HEK293 (cell line): ENCODE results near the gene CYTH4.
"Not testable (repeated sequence)": the region's sequence is repeated elsewhere in the genome, so short reads cannot be mapped to it uniquely, and the experiment has no call there.

Source experiments
- KLF1 ChIP-seq: fragments of 450-650 bp; formaldehyde crosslinking; IDR thresholded peaks from 2 replicates; pipeline ENCODE4 v1.5.1; 2016; ENCODE audit warnings: missing biosample characterization, missing genetic modification characterization
- TCF7L2 ChIP-seq: IDR thresholded peaks from 2 replicates; pipeline ENCODE4 v1.6.1; 2011; ENCODE audit warnings: low read depth, mild to moderate bottlenecking, inconsistent platforms, low read length, moderate library complexity, borderline replicate concordance
- ZFP41 ChIP-seq: fragments of 450-650 bp; formaldehyde crosslinking; IDR thresholded peaks from 2 replicates; pipeline ENCODE4 v1.5.1; 2016; ENCODE audit warnings: missing biosample characterization, missing genetic modification characterization, borderline replicate concordance
- ZNF133 ChIP-seq: fragments of 450-650 bp; formaldehyde crosslinking; IDR thresholded peaks from 2 replicates; pipeline ENCODE4 v1.5.1; 2016; ENCODE audit warnings: missing biosample characterization, missing genetic modification characterization
- ZNF239 ChIP-seq: fragments of 450-650 bp; formaldehyde crosslinking; IDR thresholded peaks from 2 replicates; pipeline ENCODE4 v1.5.1; 2016; ENCODE audit warnings: missing biosample characterization, missing genetic modification characterization
- ZNF24 ChIP-seq: fragments of 450-650 bp; formaldehyde crosslinking; IDR thresholded peaks from 2 replicates; pipeline ENCODE4 v1.5.1; 2016; ENCODE audit warnings: missing biosample characterization, missing genetic modification characterization
- ZNF274 ChIP-seq, 2 experiments: fragments of 200-500 bp in 1 of 2; fragments of 450-650 bp in 1 of 2; sonication (Bioruptor generic) in 1 of 2; formaldehyde crosslinking in 1 of 2; IDR thresholded peaks; 2 replicates each; pipeline versions ENCODE4 v1.5.1 to v1.6.1; 2014 to 2016; ENCODE audit warnings: borderline replicate concordance in 1 of 2, inconsistent platforms in 1 of 2, low read length in 1 of 2, missing biosample characterization in 1 of 2, missing genetic modification characterization in 1 of 2
- ZNF561 ChIP-seq: fragments of 450-650 bp; IDR thresholded peaks from 2 replicates; pipeline ENCODE4 v1.5.1; 2018; ENCODE audit warnings: missing biosample characterization, missing genetic modification characterization, borderline replicate concordance
- TF ChIP-seq, protein P1 (sequence below): fragments of 450-650 bp; formaldehyde crosslinking; IDR thresholded peaks from 2 replicates; pipeline ENCODE4 v1.5.1; 2016; ENCODE audit warnings: missing biosample characterization, missing genetic modification characterization
- TF ChIP-seq, protein P2 (sequence below): fragments of 450-650 bp; formaldehyde crosslinking; IDR thresholded peaks from 2 replicates; pipeline ENCODE4 v1.5.1; 2016; ENCODE audit warnings: missing biosample characterization, missing genetic modification characterization
- TF ChIP-seq, protein P3 (sequence below): fragments of 450-650 bp; formaldehyde crosslinking; IDR thresholded peaks from 2 replicates; pipeline ENCODE4 v1.5.1; 2016; ENCODE audit warnings: missing biosample characterization, missing genetic modification characterization

DNA sequence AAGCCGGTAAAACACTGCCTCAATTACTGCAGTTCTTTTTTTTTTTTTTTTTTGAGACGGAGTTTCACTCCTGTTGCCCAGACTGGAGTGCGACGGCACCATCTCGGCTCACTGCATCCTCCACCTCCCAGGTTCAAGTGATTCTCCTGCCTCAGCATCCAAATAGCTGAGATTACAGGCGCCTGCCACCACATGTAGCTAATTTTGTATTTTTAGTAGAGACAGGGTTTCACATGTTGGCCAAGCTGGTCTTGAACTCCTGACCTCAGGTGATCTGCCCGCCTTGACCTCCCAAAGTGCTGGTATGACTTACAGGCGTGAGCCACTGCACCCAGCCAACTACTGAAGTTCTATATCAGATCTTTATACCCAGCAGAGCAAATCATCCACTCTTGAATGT lies 30.5 kb upstream of the CYTH4 start:
- not testable (repeated sequence) for TF ChIP-seq ZNF239 (tag by site-specific recombination); ZFP41 (tag by site-specific recombination); ZNF133; TCF7L2; ZNF274 (IDR thresholded peaks at IDR 0.05; ENCODE audit: low read length); ZNF274 (tag by site-specific recombination; IDR thresholded peaks at IDR 0.05; ENCODE audit: borderline replicate concordance); ZNF561 (tag by site-specific recombination); ZNF24 (tag by site-specific recombination); KLF1 (tag by site-specific recombination)
- TF ChIP-seq, protein P1, sequence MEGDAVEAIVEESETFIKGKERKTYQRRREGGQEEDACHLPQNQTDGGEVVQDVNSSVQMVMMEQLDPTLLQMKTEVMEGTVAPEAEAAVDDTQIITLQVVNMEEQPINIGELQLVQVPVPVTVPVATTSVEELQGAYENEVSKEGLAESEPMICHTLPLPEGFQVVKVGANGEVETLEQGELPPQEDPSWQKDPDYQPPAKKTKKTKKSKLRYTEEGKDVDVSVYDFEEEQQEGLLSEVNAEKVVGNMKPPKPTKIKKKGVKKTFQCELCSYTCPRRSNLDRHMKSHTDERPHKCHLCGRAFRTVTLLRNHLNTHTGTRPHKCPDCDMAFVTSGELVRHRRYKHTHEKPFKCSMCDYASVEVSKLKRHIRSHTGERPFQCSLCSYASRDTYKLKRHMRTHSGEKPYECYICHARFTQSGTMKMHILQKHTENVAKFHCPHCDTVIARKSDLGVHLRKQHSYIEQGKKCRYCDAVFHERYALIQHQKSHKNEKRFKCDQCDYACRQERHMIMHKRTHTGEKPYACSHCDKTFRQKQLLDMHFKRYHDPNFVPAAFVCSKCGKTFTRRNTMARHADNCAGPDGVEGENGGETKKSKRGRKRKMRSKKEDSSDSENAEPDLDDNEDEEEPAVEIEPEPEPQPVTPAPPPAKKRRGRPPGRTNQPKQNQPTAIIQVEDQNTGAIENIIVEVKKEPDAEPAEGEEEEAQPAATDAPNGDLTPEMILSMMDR (tag by site-specific recombination): not testable (repeated sequence)
- TF ChIP-seq, protein P2, sequence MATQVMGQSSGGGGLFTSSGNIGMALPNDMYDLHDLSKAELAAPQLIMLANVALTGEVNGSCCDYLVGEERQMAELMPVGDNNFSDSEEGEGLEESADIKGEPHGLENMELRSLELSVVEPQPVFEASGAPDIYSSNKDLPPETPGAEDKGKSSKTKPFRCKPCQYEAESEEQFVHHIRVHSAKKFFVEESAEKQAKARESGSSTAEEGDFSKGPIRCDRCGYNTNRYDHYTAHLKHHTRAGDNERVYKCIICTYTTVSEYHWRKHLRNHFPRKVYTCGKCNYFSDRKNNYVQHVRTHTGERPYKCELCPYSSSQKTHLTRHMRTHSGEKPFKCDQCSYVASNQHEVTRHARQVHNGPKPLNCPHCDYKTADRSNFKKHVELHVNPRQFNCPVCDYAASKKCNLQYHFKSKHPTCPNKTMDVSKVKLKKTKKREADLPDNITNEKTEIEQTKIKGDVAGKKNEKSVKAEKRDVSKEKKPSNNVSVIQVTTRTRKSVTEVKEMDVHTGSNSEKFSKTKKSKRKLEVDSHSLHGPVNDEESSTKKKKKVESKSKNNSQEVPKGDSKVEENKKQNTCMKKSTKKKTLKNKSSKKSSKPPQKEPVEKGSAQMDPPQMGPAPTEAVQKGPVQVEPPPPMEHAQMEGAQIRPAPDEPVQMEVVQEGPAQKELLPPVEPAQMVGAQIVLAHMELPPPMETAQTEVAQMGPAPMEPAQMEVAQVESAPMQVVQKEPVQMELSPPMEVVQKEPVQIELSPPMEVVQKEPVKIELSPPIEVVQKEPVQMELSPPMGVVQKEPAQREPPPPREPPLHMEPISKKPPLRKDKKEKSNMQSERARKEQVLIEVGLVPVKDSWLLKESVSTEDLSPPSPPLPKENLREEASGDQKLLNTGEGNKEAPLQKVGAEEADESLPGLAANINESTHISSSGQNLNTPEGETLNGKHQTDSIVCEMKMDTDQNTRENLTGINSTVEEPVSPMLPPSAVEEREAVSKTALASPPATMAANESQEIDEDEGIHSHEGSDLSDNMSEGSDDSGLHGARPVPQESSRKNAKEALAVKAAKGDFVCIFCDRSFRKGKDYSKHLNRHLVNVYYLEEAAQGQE (tag by site-specific recombination): not testable (repeated sequence)
- TF ChIP-seq, protein P3, sequence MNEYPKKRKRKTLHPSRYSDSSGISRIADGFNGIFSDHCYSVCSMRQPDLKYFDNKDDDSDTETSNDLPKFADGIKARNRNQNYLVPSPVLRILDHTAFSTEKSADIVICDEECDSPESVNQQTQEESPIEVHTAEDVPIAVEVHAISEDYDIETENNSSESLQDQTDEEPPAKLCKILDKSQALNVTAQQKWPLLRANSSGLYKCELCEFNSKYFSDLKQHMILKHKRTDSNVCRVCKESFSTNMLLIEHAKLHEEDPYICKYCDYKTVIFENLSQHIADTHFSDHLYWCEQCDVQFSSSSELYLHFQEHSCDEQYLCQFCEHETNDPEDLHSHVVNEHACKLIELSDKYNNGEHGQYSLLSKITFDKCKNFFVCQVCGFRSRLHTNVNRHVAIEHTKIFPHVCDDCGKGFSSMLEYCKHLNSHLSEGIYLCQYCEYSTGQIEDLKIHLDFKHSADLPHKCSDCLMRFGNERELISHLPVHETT (tag by site-specific recombination): not testable (repeated sequence)
